GM10248 (cell line): ENCODE data around the gene GPATCH11.

Experiments
- CTCF ChIA-PET: fragments of 300-600 bp; sonication (Branson Sonifier 250); formaldehyde crosslinking; extraction: SDS; loops from one replicate; lab custom pipeline; 2021; ENCODE audit warnings: antibody characterized with exemption; lab: Yijun Ruan, JAX
- POLR2A ChIA-PET: fragments of 350-650 bp; sonication (Branson Sonifier 250); formaldehyde crosslinking; extraction: SDS; loops from one replicate; lab custom pipeline; 2020; ENCODE audit warnings: antibody characterized with exemption; lab: Yijun Ruan, JAX
- DNase-seq: peaks from one replicate; pipeline ENCODE4 v3.0.0; 2012; ENCODE audit errors: extremely low spot score
- CTCF ChIP-seq: IDR thresholded peaks from 2 replicates; pipeline ENCODE4 v1.5.1; 2012; ENCODE audit warnings: mild to moderate bottlenecking, low read depth; ENCODE audit errors: extremely low read depth, missing control alignments, control extremely low read depth

The GPATCH11 gene

GRCh38 chr2:37100054-37100453 lies 15.7 kb downstream of the GPATCH11 start:
- no peak for TF ChIP-seq CTCF
- POLR2A ChIA-PET, result no interaction called here
- CTCF ChIA-PET, result interaction anchor here (1.0 kb wide), 1 partner anchor 10 kb away, joined by 3 read pairs; no protein-coding TSS in a partner anchor
- DNase-seq, result no peak

DNA sequence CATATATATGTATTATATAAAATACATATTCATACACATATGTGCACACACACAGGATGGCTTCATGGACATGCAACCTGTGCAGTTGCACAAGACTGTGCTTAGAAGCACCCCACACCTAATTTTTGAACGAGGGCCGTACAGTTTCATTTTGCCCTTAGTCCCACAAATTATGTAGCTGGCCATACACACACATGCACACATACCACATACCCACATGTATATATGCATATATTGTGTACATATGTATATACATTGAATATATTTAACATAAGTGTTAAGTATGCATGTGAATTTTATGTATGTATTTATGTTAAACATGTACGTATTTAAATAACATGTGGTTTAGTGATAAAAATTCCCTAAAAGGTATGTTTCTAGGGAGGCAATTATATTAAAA lies 18.3 kb downstream of the GPATCH11 start:
- no peak for DNase-seq
- ChIA-PET CTCF (interaction anchor here (1.2 to 1.6 kb wide), 3 partner anchors 10 to 39 kb away, joined by 3 to 5 read pairs (median 5); no protein-coding TSS in a partner anchor), POLR2A (no interaction called here)
- TF ChIP-seq CTCF, result no peak

GRCh38 chr2:37104178-37104577 lies 19.9 kb downstream of the GPATCH11 start:
- POLR2A ChIA-PET, result no interaction called here
- no peak for DNase-seq

DNA sequence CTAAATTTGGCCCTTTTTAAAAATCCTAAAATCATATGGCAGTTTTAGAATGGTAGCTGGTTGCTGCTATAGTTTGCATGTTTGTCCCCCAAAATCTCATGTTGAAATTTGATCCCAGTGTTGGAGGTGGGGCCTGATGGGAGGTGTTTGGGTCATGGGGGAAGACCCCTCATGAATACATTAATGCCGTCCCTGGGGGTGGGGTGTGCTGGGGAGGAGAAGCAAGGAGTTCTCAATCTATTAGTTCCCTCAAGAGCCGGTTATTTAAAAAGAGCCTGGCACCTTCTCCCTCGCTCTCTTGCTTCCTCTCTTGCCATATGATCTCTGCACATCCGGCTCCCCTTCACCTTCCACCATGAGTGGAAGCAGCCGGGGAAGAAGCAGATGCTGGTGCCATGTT lies 20.8 kb downstream of the GPATCH11 start:
- TF ChIP-seq CTCF, result no peak
- ChIA-PET POLR2A (no interaction called here), CTCF (interaction anchor here (1.3 kb wide), 1 partner anchor 11 kb away, joined by 7 read pairs; no protein-coding TSS in a partner anchor)
- no peak for DNase-seq

More at GRCh38 chr2:37104178-37104577, 19.9 kb downstream of the GPATCH11 start:
- CTCF ChIA-PET, result interaction anchor here (0.8 to 1.0 kb wide), 3 partner anchors 11 to 36 kb away, joined by 3 to 4 read pairs (median 3); no protein-coding TSS in a partner anchor
- no peak for TF ChIP-seq CTCF

DNA sequence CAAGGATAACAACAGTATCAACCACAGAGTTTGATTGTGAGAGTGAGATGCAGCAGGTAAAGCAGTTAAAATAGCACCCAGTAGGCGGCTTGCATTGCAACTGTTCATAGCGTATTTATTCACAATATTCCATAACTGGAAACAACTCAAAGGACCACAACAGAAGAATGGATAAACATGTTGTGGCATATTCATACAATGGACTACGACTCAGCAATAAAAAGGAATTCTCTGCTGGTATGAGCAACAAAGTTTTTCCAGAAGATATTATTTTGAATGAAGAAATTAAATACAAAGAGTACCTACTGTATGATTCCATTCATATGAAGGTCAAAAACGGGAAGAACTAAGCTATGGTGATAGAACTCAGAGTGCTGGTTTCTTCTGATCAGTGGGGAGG lies 25.2 kb downstream of the GPATCH11 start:
- POLR2A ChIA-PET, result no interaction called here
- TF ChIP-seq CTCF, result no peak
- DNase-seq, result no peak
- CTCF ChIA-PET, result interaction anchor here (1.0 to 1.3 kb wide), 2 partner anchors 10 to 12 kb away, joined by 3 read pairs; no protein-coding TSS in a partner anchor

DNA sequence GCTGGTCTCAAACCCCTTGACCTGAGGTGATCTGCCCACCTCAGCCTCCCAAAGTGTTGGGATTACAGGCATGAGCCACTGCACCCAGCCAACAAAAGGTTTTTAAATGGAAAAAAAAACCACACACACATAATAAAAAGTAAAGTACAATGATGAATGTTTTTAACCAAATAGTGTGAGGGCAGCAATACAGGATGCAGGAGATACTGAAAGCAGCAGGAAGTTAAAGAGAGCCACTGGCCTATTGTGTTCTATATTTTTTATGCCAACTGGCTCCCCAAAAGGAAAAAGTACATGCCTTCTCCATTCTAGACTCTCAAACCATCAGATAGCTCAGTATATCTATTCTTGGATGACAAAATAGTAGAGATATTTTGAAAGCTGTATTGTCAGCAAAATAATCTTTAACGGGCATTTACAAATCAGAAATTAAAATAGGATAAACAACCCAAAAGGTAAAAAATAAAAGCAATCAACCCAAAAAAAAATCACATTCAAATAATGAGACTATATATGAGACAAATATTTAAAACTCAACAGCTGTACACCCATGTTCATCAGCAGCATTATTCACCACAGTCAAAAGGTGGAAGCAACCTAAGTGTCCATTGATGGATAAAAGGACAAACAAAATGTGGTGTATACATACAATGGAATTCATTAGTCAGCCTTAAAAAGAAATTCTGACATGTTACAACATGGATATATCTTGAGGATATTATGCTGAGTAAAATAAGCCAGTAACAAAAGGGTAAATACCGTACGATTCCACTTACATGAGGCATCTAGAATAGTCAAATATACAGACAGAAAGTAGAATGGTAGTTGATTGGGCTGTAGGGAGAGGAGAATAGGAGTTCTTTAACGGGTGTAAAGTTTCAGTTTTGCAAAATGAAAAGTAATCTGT lies 26.2 kb downstream of the GPATCH11 start:
- no peak for DNase-seq
- CTCF ChIA-PET, result interaction anchor here (1.0 kb wide), 1 partner anchor 11 kb away, joined by 3 read pairs; no protein-coding TSS in a partner anchor
- TF ChIP-seq CTCF, result no peak
- POLR2A ChIA-PET, result no interaction called here
